Vagina (tissue), 2 donors: ENCODE results near the gene RHOV. TPM values are rescaled to one million over a fixed set of nuclear protein-coding genes. Genes with fewer than 3 reads are reported as not detected.

Experiments
- DNase-seq, 2 donors: peaks; one replicate each; pipeline ENCODE4 v3.0.0-alpha.2; 2017; ENCODE audit errors: extremely low spot score in 2 of 2
- H3K27ac ChIP-seq: fragments of 200-600 bp; sonication (generic); one replicate; pipeline ENCODE4 v1.5.1; 2019
- H3K27me3 ChIP-seq: fragments of 200-600 bp; sonication (generic); one replicate; pipeline ENCODE4 v1.5.1; 2019
- H3K36me3 ChIP-seq, 2 donors: fragments of 200-600 bp; sonication (generic); one replicate each; pipeline ENCODE4 v1.5.1; 2017 to 2019
- H3K4me1 ChIP-seq: fragments of 200-600 bp; sonication (generic); one replicate; pipeline ENCODE4 v1.5.1; 2019
- H3K4me3 ChIP-seq, 2 donors: fragments of 200-600 bp; sonication (generic); 1 replicate in 1 of 2; 2 replicates in 1 of 2; pipeline ENCODE4 v1.5.1; 2016 to 2019
- H3K9me3 ChIP-seq: fragments of 200-600 bp; sonication (generic); one replicate; pipeline ENCODE4 v1.5.1; 2019
- CTCF ChIP-seq, 3 experiments: fragments of 450-650 bp in 2 of 3; fragments of 200-600 bp in 1 of 3; sonication (generic) in 1 of 3; IDR thresholded peaks; one replicate each; pipeline ENCODE4 v1.5.1; 2017 to 2019; ENCODE audit warnings: antibody characterized with exemption in 3 of 3, mild to moderate bottlenecking in 2 of 3, moderate library complexity in 2 of 3
- POLR2A ChIP-seq, 2 donors: fragments of 450-650 bp; IDR thresholded peaks; one replicate each; pipeline ENCODE4 v1.6.1; 2017; ENCODE audit warnings: antibody characterized with exemption in 2 of 2, mild to moderate bottlenecking in 2 of 2, moderate library complexity in 2 of 2
- POLR2AphosphoS5 ChIP-seq, 2 donors: sonication (generic); formaldehyde crosslinking; IDR thresholded peaks; one replicate each; pipeline ENCODE4 v1.9.0; 2017; ENCODE audit warnings: antibody characterized with exemption in 2 of 2, mild to moderate bottlenecking in 2 of 2, low read depth in 1 of 2; ENCODE audit not compliant: insufficient read depth in 1 of 2
- intact Hi-C: fragments of 100-400 bp; cut with DNase I; formaldehyde crosslinking; loops from one replicate; pipeline ENCODE4 v1.15.1; 2023
- total RNA-seq: library from RNA; depleted of rRNA; stranded (reverse); fragments of >200 nt; gene quantifications from one replicate; pipeline ENCODE4 v1.2.3, GENCODE V29; 2016

Gene RHOV
- total RNA-seq, 1 donor from 2014 or later = 32.9 TPM

GRCh38 chr15:40914486-40914885 is 40.5 kb upstream of the RHOV start:
- Histone ChIP-seq H3K36me3 (no peaks in the 10 kb centered on the region), H3K9me3 (no peaks in the 10 kb centered on the region), H3K27ac (no peak overlapping the region), H3K27me3 (no peaks in the 10 kb centered on the region), H3K4me1 (peaks cover 9% of the 10 kb centered on the region), H3K4me3 (no peak overlapping the region)
- TF ChIP-seq CTCF (IDR thresholded peaks at IDR 0.05) (no peak), POLR2A (IDR thresholded peaks at IDR 0.05) (no peak), POLR2AphosphoS5 (IDR thresholded peaks at IDR 0.05; ENCODE audit: insufficient read depth in 1 of 2, low read depth in 1 of 2) (no peak)
- intact Hi-C loops = no loop called here
- no peak for DNase-seq

- intact Hi-C loops = no loop called here
- no peak overlapping the region for H3K4me3 ChIP-seq
- no peak for DNase-seq
Observed at GRCh38 chr15:40914013-40914412, 40.0 kb upstream of the RHOV start.

GRCh38 chr15:40912478-40912877 is 38.4 kb upstream of the RHOV start:
- intact Hi-C loops = no loop called here
- Histone ChIP-seq H3K27me3 (no peaks in the 10 kb centered on the region), H3K27ac (no peak overlapping the region), H3K4me1 (peaks cover 13% of the 10 kb centered on the region), H3K4me3 (no peak overlapping the region), H3K9me3 (no peaks in the 10 kb centered on the region), H3K36me3 (no peaks in the 10 kb centered on the region)
- TF ChIP-seq POLR2A (IDR thresholded peaks at IDR 0.05) = no peak
- no peak for TF ChIP-seq POLR2AphosphoS5 (IDR thresholded peaks at IDR 0.05; ENCODE audit: insufficient read depth in 1 of 2, low read depth in 1 of 2)
- TF ChIP-seq CTCF (IDR thresholded peaks at IDR 0.05) = no peak
- no peak for DNase-seq

More at GRCh38 chr15:40914013-40914412, 40.0 kb upstream of the RHOV start:
- no peaks in the 10 kb centered on the region for H3K36me3 ChIP-seq
- H3K27me3 ChIP-seq = no peaks in the 10 kb centered on the region
- H3K27ac ChIP-seq = no peak overlapping the region
- no peak for TF ChIP-seq CTCF (IDR thresholded peaks at IDR 0.05)
- no peak for TF ChIP-seq POLR2AphosphoS5 (IDR thresholded peaks at IDR 0.05; ENCODE audit: insufficient read depth in 1 of 2, low read depth in 1 of 2)
- TF ChIP-seq POLR2A (IDR thresholded peaks at IDR 0.05) = no peak
- peaks cover 9% of the 10 kb centered on the region for H3K4me1 ChIP-seq
- no peaks in the 10 kb centered on the region for H3K9me3 ChIP-seq

GRCh38 chr15:40911693-40912092 is 37.7 kb upstream of the RHOV start:
- intact Hi-C loops = no loop called here
- H3K27ac ChIP-seq = no peak overlapping the region

More at GRCh38 chr15:40911693-40912092, 37.7 kb upstream of the RHOV start:
- Histone ChIP-seq H3K36me3 (no peaks in the 10 kb centered on the region), H3K4me1 (peaks cover 20% of the 10 kb centered on the region), H3K9me3 (no peaks in the 10 kb centered on the region), H3K4me3 (no peak overlapping the region), H3K27me3 (no peaks in the 10 kb centered on the region)
- no peak for DNase-seq
- TF ChIP-seq POLR2AphosphoS5 (IDR thresholded peaks at IDR 0.05; ENCODE audit: insufficient read depth in 1 of 2, low read depth in 1 of 2) (no peak), POLR2A (IDR thresholded peaks at IDR 0.05) (no peak), CTCF (IDR thresholded peaks at IDR 0.05) (no peak)
